HUES6 (cell line): ENCODE data around the gene ASH1L.

ENCODE experiments used
- H3K27ac ChIP-seq: 2 replicates; pipeline ENCODE4 v1.7.0; 2013; ENCODE audit warnings: low read depth, mild to moderate bottlenecking, low read length, inconsistent platforms
- H3K27me3 ChIP-seq: 2 replicates; pipeline ENCODE4 v1.6.1; 2013; ENCODE audit warnings: low read length; ENCODE audit not compliant: control insufficient read depth, insufficient read depth
- H3K36me3 ChIP-seq: 2 replicates; pipeline ENCODE4 v1.6.1; 2013; ENCODE audit warnings: low read length; ENCODE audit not compliant: control insufficient read depth, insufficient read depth
- H3K4me1 ChIP-seq: 2 replicates; pipeline ENCODE4 v1.6.1; 2013; ENCODE audit warnings: low read length; ENCODE audit not compliant: control insufficient read depth, insufficient read depth
- H3K4me3 ChIP-seq: 2 replicates; pipeline ENCODE4 v1.5.1; 2013; ENCODE audit warnings: low read depth, low read length
- H3K9ac ChIP-seq: one replicate; pipeline ENCODE4 v1.6.1; 2013; ENCODE audit warnings: mild to moderate bottlenecking, low read length
- H3K9me3 ChIP-seq: 2 replicates; pipeline ENCODE4 v1.6.1; 2013; ENCODE audit warnings: low read depth, low read length; ENCODE audit not compliant: control insufficient read depth, insufficient read depth

The ASH1L gene

DNA sequence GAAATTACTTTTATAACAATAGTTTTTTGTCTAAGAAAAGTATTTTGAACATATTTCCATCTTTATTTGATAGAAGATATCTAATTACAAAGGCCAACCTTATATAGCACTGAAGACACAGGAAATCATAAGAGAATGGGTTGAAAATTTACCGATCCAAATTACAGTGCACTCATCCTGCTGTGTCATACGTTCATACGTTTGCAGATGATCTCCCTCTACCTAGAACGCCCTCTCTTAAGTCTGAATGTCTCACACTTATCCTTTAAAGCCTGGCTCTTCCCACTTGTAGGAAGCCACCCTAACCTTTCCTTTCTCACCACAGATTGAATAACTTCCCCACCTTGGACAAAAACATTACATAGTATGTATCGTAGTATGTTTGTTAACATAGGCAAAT lies 9.3 kb downstream of the ASH1L start:
- H3K9ac ChIP-seq, result no peak overlapping the region
- H3K4me1 ChIP-seq, result no peaks in the 10 kb centered on the region
- peaks cover 11% of the 10 kb centered on the region; the same call in 1 of the 2 replicates for H3K36me3 ChIP-seq
- no peak overlapping the region for H3K4me3 ChIP-seq
- H3K27me3 ChIP-seq, result no peaks in the 10 kb centered on the region
- no peak overlapping the region for H3K27ac ChIP-seq
- H3K9me3 ChIP-seq, result no peaks in the 10 kb centered on the region

- H3K9ac ChIP-seq, result no peak overlapping the region
- peaks cover 2% of the 10 kb centered on the region; the same call in 1 of the 2 replicates for H3K36me3 ChIP-seq
- no peak overlapping the region for H3K4me3 ChIP-seq
- H3K27me3 ChIP-seq, result no peaks in the 10 kb centered on the region
- H3K4me1 ChIP-seq, result no peaks in the 10 kb centered on the region
- no peak overlapping the region for H3K27ac ChIP-seq
- no peaks in the 10 kb centered on the region for H3K9me3 ChIP-seq
These were observed 13.9 kb downstream of the ASH1L start for GRCh38 chr1:155548706-155549105.

GRCh38 chr1:155540000-155540874 lies 22.4 kb downstream of the ASH1L start:
- Histone ChIP-seq H3K27me3 (no peaks in the 10 kb centered on the region), H3K4me1 (no peaks in the 10 kb centered on the region), H3K9ac (no peak overlapping the region), H3K27ac (no peak overlapping the region), H3K9me3 (no peaks in the 10 kb centered on the region), H3K4me3 (no peak overlapping the region), H3K36me3 (no peaks in the 10 kb centered on the region)

DNA sequence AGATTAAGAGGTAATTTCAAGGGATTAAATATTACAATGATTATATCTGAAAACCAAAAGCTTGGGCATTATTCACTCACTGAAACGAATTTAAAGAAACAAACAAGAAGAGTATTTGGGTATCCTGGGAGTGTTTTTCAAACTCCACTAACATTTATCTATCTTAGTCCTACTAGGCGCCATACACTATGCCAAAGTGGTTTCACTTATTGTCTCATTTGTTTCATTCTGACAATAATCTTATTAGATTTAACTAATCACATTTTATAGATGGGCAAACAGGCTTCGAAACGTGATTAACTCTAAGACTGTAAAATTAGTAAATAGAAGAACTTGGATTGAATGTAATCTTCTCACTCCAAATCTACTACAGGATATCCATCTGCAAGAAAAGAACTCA lies 25.4 kb downstream of the ASH1L start:
- no peak overlapping the region for H3K9ac ChIP-seq
- no peaks in the 10 kb centered on the region for H3K27me3 ChIP-seq
- H3K9me3 ChIP-seq, result no peaks in the 10 kb centered on the region
- H3K27ac ChIP-seq, result no peak overlapping the region
- H3K4me1 ChIP-seq, result no peaks in the 10 kb centered on the region
- H3K4me3 ChIP-seq, result no peak overlapping the region
- no peaks in the 10 kb centered on the region for H3K36me3 ChIP-seq

DNA sequence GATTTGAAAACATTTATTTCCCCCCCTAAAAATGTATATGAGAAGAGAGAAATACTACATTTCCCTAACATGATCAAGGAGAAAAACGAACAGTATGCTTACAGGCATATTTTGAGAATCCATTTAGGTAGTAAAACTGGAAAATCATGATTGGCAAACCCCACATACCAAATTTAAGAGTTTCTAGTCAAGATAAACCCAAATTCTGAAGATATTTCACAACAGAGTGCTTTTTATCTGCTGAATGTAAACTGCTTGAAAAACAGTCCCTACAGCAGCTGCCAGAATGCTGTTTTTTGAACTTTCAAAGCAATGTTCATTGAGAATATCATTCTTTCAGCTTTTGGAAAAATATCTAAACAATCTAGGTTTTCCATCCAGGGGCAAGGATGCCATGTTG lies 31.0 kb downstream of the ASH1L start:
- no peaks in the 10 kb centered on the region; the same call in 1 of the 2 replicates for H3K4me1 ChIP-seq
- no peaks in the 10 kb centered on the region for H3K36me3 ChIP-seq
- H3K27me3 ChIP-seq, result no peaks in the 10 kb centered on the region
- no peak overlapping the region for H3K27ac ChIP-seq
- H3K9ac ChIP-seq, result no peak overlapping the region
- H3K9me3 ChIP-seq, result no peaks in the 10 kb centered on the region
- no peak overlapping the region for H3K4me3 ChIP-seq

DNA sequence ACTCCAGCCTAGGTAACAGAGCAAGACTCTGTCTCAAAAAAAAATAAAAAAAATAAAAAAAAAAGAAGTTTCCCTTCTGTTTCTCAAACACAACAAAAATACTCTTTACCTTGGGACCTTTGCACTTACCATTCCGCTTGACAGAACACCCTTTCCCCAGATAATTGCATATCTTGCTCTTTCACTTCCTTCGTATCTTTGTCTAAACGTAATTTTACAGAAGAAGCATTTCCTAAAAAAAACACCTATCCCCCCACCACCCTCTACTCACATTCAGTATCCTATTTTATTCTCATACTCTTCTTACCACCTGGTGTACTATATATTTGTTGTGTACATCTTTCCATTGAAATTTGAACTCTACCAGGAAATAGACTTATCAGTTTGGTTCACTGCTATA lies 32.7 kb downstream of the ASH1L start:
- Histone ChIP-seq H3K9ac (no peak overlapping the region), H3K27ac (no peak overlapping the region), H3K4me1 (no peaks in the 10 kb centered on the region; the same call in 1 of the 2 replicates)

DNA sequence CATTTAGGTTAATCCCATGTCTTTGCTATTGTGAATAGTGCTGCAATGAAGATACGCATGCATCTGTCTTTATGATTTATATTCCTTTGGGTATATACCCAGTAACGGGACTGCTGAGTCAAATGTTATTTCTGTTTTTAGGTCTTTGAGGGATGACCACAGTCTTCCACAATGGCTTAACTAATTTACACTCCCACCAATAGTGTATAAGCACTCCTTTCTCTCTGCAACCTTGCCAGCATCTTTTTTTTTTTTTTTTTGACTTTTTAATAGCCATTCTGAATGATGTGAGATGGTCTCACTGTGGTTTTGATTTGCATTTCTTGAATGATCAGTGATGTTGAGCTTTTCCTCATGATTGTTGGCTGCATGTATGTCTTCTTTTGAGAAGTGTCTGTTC lies 33.5 kb downstream of the ASH1L start:
- Histone ChIP-seq H3K9ac (no peak overlapping the region), H3K9me3 (no peaks in the 10 kb centered on the region), H3K36me3 (no peaks in the 10 kb centered on the region), H3K27me3 (no peaks in the 10 kb centered on the region), H3K4me1 (no peaks in the 10 kb centered on the region; the same call in 1 of the 2 replicates), H3K27ac (no peak overlapping the region), H3K4me3 (no peak overlapping the region)

More for the DNA sequence above, 32.7 kb downstream of the ASH1L start:
- Histone ChIP-seq H3K36me3 (no peaks in the 10 kb centered on the region), H3K4me3 (no peak overlapping the region), H3K27me3 (no peaks in the 10 kb centered on the region), H3K9me3 (no peaks in the 10 kb centered on the region)

DNA sequence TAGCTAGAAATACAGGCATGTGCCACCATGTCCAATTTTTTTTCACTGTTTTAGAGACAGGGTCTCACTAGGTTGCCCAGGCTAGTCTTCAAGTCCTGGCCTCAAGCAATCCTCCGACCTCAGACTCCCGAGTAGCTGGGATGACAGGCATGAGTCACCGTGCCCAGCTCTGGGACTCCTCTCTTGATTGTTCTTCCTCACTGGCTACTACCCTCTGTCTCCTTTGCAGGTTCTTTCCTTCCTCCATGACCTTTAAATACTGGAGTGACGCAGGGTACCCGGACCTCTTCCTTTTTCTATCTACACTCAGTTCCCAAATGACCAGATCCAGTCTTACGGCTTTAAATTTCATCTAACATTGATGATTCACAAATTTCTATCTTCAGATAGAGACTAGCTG lies 34.9 kb downstream of the ASH1L start:
- Histone ChIP-seq H3K9me3 (no peaks in the 10 kb centered on the region), H3K36me3 (no peaks in the 10 kb centered on the region), H3K9ac (no peak overlapping the region), H3K27me3 (no peaks in the 10 kb centered on the region), H3K4me3 (no peak overlapping the region), H3K27ac (no peak overlapping the region), H3K4me1 (no peaks in the 10 kb centered on the region; the same call in 1 of the 2 replicates)

- Histone ChIP-seq H3K36me3 (no peaks in the 10 kb centered on the region), H3K27me3 (no peaks in the 10 kb centered on the region), H3K27ac (no peak overlapping the region), H3K9ac (no peak overlapping the region), H3K4me3 (no peak overlapping the region), H3K4me1 (no peaks in the 10 kb centered on the region; the same call in 1 of the 2 replicates), H3K9me3 (no peaks in the 10 kb centered on the region)
These were observed 36.2 kb downstream of the ASH1L start for GRCh38 chr1:155526356-155526755.

- Histone ChIP-seq H3K4me1 (no peaks in the 10 kb centered on the region), H3K9me3 (no peaks in the 10 kb centered on the region), H3K36me3 (peaks cover 9% of the 10 kb centered on the region), H3K27ac (no peak overlapping the region), H3K27me3 (no peaks in the 10 kb centered on the region), H3K9ac (no peak overlapping the region), H3K4me3 (no peak overlapping the region)
These were observed 40.5 kb downstream of the ASH1L start for GRCh38 chr1:155522069-155522468.

DNA sequence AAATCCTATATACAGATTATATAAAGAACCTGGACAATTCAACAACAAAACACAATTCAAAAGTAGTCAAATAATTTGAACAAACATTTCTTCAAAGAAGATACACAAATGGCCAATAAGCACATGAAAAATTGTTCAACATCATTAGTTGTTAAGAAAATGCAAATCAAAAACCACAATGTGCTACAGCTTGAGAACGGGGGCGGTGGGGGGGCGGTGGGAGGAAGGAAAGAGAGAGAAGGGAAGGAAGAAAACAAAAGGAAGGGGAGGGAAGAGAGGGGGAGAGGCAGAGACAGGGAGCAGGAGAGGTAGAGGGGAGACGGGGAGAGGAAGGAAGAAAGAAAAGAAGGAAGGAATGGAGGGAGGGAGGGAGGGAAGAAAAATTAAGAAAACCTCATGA lies 44.1 kb downstream of the ASH1L start:
- H3K4me1 ChIP-seq, result no peaks in the 10 kb centered on the region
- H3K27me3 ChIP-seq, result no peaks in the 10 kb centered on the region
- no peak overlapping the region for H3K9ac ChIP-seq
- peaks cover 9% of the 10 kb centered on the region for H3K36me3 ChIP-seq
- no peak overlapping the region for H3K4me3 ChIP-seq
- no peak overlapping the region for H3K27ac ChIP-seq
- H3K9me3 ChIP-seq, result no peaks in the 10 kb centered on the region
